Ecto neural progenitor cell (in vitro differentiated cells): ENCODE measurements around the gene SSX4B.
"Not testable (repeated sequence)": the region's sequence is repeated elsewhere in the genome, so short reads cannot be mapped to it uniquely, and the experiment has no call there.

Source experiments
- DNase-seq: peaks from one replicate; pipeline ENCODE4 v3.0.0-alpha.2; 2018; ENCODE audit warnings: low spot score

The SSX4B gene, protein sequence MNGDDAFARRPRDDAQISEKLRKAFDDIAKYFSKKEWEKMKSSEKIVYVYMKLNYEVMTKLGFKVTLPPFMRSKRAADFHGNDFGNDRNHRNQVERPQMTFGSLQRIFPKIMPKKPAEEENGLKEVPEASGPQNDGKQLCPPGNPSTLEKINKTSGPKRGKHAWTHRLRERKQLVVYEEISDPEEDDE

DNA sequence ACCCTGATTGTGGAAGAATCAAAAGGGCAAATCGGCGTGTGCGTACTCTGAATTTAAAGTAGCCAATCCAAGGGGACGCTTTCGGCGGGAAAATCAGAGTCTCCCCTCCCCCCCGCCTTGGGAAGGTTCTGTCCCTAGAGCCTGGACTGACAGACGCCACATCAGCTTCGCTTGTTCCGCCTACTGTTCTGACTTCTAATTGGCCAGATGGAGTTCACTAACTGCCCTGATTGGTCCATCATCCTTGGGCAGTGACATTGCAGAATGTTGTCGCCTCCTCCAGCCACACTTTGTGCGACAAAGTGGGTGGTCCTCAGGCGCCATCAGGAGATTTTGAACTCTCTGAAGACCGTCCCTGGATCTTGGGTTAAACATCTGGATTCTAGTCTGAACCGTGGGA, at the start of gene SSX4B:
SSX4B (minus strand) TSS at position 101 of the 400 bp plus-strand sequence. CDS start 588 bp downstream, outside the sequence.
- DNase-seq = not testable (repeated sequence)

DNA sequence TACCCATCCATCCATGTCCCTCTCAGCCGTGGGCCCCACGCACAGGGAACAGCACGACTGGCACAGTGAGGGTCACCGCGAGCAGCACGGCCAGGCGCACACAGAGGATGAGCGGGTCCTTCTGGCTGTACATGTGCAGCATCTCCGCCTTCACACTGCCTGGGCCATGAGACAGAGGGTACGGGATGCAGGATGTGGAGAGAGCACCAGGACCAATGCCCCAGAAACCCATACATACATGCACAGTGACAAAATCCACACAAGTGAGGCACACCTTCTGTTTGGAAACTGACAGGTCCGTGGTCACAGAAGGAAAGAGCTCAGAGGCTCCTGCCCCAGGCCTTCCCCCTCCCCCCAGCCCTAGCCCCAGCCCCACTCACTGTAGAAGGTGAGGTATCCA, 48.8 kb upstream of the SSX4B start:
- DNase-seq = peak; percentile 13

DNA sequence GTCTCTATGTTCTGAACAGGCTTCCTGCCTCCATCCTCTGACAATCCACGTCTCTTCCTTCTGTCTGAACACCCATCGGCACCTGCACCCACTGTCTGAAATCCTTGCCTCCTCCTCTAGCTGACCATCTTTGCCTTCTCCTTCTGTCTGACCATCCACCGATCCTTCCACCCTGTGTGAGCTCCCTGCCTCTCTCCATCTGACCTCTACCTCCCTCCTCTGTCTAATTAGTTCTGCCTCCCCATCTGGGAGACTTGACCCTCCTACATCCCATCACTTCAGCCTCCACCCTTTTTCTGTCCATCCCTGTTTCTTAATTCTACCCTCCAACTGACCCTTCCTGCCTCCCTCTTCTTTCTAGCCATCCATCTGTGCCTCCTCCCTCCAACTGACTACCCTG, 48.3 kb upstream of the SSX4B start:
- DNase-seq = no peak

DNA sequence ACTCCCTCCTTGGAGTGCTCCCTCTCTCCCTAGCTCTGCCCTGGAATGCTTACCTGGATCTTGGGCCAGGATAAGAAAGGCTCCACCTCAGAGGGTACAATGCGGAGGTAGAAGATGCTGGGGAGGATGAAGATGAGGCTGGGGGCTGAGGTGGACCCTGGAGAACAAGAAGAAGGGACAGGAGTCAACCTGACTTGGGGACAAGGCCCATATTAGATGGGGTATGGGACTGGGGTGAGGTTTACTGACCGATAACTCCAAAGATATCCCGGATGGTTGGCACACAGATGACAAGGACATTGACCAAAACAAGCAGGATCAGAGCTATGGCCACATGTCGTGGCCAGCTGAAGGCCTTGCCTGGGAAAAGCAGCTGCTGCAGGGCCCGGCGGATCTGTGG, 47.7 kb upstream of the SSX4B start:
- peak; percentile 16 for DNase-seq

DNA sequence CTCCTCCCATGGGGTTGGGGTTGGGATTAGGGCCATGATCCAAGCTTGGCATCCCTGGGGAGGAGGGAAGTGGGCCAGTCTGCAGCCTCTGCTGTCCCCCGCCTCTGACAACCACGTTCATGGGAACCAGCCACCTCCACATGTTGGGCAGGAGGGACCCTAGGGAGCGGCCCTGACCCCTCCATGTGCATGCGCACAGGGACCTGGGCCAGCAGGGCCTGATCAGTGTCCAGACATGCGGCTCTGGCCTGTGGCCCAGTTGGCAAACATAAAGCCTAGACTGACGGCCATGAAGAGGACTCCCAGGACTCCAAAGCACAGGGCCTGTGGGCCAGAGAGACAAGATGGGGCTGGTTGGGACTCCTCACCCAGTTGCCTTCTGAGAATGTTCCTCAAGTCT, 47.0 kb upstream of the SSX4B start:
- no peak for DNase-seq

DNA sequence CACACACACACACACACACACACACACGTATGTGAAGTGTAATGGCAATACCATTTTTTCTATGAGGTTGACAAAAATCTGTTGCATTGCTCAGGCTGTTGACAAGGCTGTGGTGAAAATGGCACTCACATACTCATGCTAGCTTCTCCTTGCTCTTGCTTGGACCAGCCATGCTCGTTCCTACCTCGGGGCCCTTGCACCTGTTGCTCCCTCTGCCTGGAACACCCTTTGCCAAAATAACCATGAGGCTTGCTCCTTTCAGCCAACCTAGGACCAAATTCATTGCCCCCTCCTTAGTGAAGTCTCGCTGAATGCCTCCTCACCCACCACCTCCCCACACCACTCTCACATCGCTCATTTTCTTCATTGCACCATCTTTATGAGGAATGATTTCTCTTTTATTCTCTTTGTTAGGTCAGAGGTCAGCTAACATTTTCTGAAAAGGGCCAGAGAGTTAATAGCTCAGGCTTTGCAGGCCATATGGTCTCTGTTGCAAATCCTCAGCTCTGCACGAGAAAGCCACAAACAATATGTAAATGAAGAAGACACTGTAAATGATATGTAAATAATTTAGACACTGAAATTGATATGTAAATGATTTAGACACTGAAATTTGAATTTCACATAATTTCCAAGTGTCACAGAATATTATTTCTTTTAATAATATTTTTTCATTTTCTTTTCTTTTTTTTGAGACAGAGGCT, 45.0 kb upstream of the SSX4B start:
- DNase-seq = no peak

DNA sequence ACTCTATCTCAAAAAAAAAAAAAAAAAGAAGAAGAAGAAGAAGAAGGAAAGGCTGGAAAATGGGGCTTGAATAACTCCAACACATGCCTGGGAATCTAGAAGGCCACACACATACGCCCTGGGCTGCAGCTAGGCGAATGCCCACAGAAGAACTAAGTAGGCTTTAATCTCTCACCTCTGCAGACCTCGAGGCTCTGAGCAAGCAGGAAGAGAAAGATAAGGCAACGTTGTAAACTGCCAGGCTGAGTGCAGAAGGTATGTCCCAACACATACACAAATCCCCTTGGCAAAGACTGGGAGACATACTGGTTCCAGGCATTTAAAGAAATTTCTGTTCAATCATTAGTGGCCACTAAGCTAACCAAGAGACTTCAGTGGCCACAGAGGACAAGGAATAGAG, 39.9 kb upstream of the SSX4B start:
- DNase-seq = no peak

DNA sequence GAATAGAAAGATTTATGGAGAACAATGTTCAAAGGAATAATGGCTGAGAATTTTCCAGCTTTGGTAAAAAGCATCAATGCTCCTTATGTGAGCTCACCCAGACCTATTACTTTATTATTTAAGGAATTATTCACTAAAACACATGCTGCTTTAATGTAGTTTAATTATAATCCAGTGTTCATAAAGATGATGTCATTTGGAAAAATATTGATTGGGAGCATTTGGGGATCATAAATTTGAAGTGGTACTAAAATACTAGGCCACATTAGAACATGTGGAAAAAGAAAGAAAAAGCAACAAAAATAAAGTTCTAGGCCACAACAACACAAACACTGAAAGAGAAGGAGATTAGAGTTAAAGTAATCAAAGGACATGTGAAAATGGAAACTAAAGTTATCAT, 38.3 kb upstream of the SSX4B start:
- no peak for DNase-seq

DNA sequence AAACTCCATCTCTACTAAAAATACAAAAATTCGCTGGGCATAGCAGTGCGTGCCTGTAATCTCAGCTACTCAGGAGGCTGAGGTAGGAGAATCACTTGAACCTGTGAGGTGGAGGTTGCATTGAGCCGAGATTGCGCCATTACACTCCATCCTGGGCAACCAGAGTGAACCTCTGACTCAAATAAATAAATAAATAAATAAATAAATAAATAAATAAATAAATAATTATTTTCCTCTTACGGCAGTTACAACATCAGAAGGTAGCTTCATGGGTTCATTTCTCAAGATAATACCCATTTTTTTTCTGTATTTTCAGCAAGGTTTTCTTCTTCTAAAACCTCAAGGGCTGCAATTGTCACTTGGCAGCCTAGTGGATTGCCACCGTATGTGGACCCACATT, 35.4 kb upstream of the SSX4B start:
- DNase-seq = not testable (repeated sequence)

DNA sequence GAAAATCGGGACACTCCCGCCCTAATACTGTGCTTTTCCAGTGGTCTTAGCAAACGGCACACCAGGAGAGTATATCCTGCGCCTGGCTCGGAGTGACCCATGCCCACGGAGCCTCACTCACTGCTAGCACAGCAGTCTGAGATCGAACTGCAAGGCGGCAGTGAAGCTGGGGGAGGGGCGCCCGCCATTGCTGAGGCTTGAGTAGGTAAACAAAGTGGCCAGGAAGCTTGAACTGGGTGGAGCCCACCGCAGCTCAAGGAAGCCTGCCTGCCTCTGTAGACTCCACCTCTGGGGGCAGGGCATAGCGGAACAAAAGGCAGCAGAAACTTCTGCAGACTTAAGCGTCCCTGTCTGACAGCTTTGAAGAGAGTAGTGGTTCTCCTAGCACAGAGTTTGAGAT, 22.0 kb upstream of the SSX4B start:
- DNase-seq = not testable (repeated sequence)

DNA sequence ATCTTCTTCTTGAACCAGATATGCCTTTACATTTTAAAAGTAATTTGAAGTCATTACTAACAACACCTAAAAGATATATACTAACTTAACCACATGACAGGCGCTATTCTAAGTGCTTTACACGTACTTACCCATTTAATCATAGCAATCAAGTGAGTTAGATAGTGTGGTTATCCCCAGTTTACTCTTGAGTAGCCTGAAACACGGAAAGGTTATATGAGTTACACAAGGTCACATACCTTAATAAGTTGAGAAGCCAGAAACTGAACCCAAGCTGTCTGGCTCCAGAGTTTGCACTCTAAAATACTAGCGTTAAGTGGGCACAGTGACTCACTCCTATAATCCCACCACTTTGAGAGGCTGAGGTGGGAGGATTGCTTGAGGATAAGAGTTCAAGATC, 18.4 kb upstream of the SSX4B start:
- DNase-seq = not testable (repeated sequence)

DNA sequence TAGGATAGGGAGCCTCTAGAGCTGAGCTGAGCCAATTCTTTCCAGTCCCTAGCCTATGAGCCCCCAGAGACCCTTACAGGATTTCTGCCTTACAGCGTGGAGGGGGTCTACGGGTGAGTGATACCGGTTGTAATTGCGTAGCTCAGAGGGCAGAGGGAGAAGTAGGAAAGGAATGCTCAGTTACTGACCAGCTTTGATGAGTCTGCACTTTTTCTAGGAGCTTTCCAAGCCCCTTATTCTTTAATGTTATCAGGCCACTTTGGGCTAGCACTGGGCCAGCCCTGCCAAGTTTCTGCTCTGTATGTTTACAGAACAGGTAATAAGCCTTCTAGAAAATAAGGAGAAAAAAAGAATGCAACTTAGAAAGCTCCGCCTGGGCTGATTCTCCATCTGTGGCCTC, 17.8 kb upstream of the SSX4B start:
- DNase-seq = not testable (repeated sequence)

DNA sequence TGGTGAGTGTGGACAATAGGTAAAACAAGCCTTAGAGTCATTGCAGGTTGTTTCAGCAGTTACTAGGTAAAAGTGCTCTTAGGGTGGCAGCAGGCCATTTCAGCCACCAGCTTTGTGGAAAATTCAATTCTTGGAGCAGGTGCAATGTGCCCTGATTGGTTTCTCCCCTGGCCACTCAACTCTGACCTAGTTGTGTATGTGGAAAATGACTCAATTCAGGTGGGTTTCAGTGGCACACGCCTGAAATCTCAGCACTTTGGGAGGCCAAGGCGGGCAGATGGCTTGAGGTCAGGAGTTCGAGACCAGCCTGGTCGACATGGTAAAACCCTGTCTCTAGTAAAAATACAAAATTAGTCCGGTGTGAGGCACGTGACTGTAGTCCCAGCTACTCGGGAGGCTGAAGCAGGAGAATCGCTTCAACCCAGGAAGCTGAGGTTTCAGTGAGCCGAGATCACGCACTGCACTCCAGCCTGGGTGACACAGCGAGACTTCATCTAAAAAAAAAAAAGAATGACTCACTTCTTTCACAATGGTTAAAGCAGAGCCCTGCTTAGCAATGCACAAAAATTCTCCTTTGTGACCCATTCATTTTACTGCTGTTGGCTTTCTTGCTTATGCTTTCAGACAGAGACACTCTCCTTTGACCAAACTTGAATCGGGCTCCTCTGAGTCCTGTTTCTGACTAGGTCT, 15.4 kb upstream of the SSX4B start:
- DNase-seq = not testable (repeated sequence)

DNA sequence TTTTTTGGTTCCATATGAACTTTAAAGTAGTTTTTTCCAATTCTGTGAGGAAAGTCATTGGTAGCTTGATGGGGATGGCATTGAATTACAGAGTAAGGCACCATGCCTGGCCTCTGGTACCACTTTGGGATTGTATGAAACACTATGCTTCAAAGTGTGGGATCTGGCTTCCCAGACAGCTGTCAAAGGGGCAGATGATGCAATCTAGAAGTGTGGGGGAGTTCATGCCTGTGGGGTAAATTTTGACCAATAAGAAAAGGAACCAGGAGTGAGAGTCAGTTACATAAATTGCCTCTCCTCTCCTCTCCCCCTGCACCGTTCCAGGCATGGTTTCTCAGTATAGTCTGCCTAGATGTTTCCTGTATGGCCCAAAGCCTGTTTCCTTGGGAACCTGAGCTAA, 13.9 kb downstream of the SSX4B start:
- DNase-seq = not testable (repeated sequence)

DNA sequence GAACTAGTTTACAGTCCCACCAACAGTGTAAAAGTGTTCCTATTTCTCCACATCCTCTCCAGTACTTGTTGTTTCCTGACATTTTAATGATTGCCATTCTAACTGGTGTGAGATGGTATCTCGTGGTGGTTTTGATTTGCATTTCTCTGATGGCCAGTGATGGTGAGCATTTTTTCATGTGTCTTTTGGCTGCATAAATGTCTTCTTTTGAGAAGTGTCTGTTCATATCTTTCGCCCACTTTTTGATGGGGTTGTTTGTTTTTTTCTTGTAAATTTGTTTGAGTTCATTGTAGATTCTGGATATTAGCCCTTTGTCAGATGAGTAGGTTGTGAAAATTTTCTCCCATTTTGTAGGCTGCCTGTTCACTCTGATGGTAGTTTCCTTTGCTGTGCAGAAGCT, 14.8 kb downstream of the SSX4B start:
- DNase-seq = not testable (repeated sequence)

DNA sequence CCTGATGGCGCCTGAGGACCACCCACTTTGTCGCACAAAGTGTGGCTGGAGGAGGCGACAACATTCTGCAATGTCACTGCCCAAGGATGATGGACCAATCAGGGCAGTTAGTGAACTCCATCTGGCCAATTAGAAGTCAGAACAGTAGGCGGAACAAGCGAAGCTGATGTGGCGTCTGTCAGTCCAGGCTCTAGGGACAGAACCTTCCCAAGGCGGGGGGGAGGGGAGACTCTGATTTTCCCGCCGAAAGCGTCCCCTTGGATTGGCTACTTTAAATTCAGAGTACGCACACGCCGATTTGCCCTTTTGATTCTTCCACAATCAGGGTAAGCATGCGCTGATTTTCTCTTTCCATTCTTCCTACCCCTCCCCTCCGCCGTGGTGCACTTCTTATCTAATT, 28.5 kb downstream of the SSX4B start, which contains the start of gene SSX4:
SSX4 (plus strand) TSS at position 301 of the 400 bp plus-strand sequence. CDS start 515 bp downstream, outside the sequence.
- DNase-seq = not testable (repeated sequence)

DNA sequence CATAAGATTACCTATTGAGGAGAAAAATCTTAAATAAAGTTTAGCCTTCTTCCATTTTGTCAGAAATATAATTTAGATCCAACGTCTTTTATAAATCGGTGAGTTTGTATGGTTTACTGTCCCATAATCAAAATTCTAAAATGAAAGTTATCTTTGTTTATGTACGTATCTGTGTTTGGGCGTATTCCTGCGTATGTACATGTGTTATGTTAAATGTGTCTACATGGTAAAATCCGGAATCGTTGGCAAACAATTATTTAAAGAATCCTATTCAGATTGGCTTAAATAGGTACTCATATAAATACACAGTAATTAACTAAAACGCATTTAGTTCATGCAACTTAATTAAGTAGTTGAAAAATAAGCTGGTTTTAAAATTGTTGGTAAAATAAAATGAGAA, 41.4 kb downstream of the SSX4B start:
- DNase-seq = not testable (repeated sequence)

DNA sequence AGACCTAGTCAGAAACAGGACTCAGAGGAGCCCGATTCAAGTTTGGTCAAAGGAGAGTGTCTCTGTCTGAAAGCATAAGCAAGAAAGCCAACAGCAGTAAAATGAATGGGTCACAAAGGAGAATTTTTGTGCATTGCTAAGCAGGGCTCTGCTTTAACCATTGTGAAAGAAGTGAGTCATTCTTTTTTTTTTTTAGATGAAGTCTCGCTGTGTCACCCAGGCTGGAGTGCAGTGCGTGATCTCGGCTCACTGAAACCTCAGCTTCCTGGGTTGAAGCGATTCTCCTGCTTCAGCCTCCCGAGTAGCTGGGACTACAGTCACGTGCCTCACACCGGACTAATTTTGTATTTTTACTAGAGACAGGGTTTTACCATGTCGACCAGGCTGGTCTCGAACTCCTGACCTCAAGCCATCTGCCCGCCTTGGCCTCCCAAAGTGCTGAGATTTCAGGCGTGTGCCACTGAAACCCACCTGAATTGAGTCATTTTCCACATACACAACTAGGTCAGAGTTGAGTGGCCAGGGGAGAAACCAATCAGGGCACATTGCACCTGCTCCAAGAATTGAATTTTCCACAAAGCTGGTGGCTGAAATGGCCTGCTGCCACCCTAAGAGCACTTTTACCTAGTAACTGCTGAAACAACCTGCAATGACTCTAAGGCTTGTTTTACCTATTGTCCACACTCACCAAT, 43.9 kb downstream of the SSX4B start:
- not testable (repeated sequence) for DNase-seq

DNA sequence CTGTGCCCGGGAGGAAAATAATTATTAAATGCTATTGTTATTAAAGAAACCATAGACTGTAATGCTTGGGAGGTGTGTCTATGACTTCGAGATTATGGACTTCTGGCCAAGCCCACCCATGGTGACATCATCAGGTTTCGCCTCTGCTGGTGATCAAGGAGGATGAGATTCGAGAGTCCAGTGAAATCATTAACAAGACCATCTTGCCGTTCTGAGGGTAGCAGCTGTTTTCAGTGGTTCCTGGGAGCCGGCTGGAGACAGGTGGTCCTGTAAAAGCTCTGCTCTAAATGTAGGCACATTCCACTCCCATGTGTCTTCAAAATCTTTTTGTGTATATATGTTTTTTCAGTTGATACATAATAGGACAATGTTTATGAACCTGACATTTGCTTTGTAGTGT, 52.5 kb downstream of the SSX4B start:
- not testable (repeated sequence) for DNase-seq

DNA sequence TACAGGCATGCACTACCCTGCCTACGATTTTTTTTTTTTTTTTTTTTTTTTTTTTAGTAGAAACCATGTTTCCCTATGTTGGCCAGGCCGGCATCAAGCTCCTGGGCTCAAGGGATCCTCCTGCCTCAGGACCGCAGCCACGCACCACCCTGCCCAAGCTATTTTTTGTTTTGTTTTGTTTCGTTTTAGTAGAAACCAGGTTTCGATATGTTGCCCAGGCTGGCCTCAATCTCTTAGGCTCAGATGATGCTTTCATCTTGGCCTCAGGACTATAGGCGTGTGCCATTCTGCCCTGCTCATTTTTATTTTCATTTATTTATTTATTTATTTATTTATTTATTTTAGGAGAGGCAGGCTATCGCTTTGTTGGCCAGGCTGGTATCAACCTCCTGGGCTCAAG, 54.1 kb downstream of the SSX4B start:
- no peak for DNase-seq

DNA sequence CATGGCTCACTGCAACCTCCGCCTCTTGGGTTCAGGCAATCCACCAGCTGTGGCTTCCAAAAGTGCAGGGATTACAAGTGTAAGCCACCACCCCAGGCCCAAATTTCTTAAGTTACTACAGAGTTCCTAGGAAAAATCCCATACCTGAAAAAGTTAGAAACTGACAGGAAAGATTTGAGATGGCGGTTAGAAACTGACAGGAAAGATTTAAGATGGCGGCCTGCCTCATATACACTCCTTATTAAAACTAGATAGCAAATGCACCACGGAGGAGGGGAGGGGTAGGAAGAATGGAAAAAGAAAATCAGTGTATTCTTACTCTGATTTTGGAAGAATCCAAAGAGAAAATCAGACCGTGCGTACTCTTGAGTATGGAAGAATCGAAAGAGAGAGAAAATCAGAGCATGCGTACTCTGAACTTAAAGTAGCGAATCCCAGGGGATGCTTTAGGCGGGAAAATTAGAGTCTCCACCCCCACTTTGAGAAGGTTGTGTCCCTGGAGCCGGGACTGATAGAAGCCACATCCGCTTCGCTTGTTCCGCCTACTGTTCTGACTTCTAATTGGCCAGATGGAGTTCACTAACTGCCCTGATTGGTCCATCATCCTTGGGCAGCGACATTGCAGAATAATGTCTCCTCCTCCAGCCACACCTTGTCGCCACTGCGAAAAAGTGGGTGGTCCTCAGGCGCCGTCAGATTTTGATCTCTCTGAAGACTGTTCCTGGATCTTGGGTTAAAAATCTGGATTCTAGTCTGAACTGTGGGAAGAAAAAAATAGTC, 55.3 kb downstream of the SSX4B start, which contains the start of gene SSX3:
SSX3 (minus strand) TSS at position 389 of the 780 bp plus-strand sequence. CDS start 1,454 bp downstream, outside the sequence.
- not testable (repeated sequence) for DNase-seq
